ENCODE measurements around the gene SAE1.

GRCh38 chr19:47093254-47093653 lies 37.4 kb upstream of the SAE1 start:
- TF ChIP-seq CTCF (IDR thresholded peaks at IDR 0.05) (no peak), EZH2 (IDR thresholded peaks at IDR 0.05) (no peak), EZH2phosphoT487 (IDR thresholded peaks at IDR 0.05) (no peak)
